IMR-90 (cell line): ENCODE results near the gene MLLT10. TPM values are rescaled to one million over a fixed set of nuclear protein-coding genes. Genes with fewer than 3 reads are reported as not detected.

ENCODE experiments used
- ATAC-seq: fragments of 200-7000 bp; cut with Tn5 transposase; 2 replicates; pipeline ENCODE4 v1.9.1; 2020; ENCODE audit warnings: low read depth, mild to moderate bottlenecking, moderate library complexity
- BruUV-seq: library from RNA; stranded (reverse); fragments of 400-500 nt; replicated peaks from 2 replicates; lab custom pipeline; 2021; lab: Mats Ljungman, UMichigan
- CTCF ChIA-PET: fragments of 300-600 bp; formaldehyde crosslinking; extraction: SDS; loops from one replicate; lab custom pipeline; 2021; ENCODE audit warnings: antibody characterized with exemption; lab: Yijun Ruan, JAX
- POLR2A ChIA-PET: fragments of 300-600 bp; sonication (Branson Sonifier 250); formaldehyde crosslinking; loops from one replicate; lab custom pipeline; 2022; ENCODE audit warnings: antibody characterized with exemption; ENCODE audit not compliant: unreplicated experiment; lab: Charles Lee
- DNase-seq: peaks from one replicate; pipeline ENCODE4 v3.0.0; 2013
- H2AFZ ChIP-seq: replicated peaks from 2 replicates; pipeline ENCODE3; 2013; ENCODE audit warnings: low read length, mild to moderate bottlenecking; ENCODE audit not compliant: poor library complexity
- H2AK5ac ChIP-seq: 2 replicates; pipeline ENCODE4 v1.6.1; 2013; ENCODE audit warnings: low read depth, low read length, inconsistent platforms
- H2AK9ac ChIP-seq: replicated peaks from 2 replicates; pipeline ENCODE3; 2013; ENCODE audit warnings: mild to moderate bottlenecking, low read depth, low read length, moderate library complexity; ENCODE audit not compliant: poor library complexity
- H2BK120ac ChIP-seq: 2 replicates; pipeline ENCODE4 v1.6.1; 2013; ENCODE audit warnings: low read depth, low read length, inconsistent platforms
- H2BK15ac ChIP-seq: 3 replicates; pipeline ENCODE4 v1.6.1; 2013; ENCODE audit warnings: low read depth, low read length, inconsistent platforms
- H2BK20ac ChIP-seq: 2 replicates; pipeline ENCODE4 v1.6.1; 2013; ENCODE audit warnings: low read depth, mild to moderate bottlenecking, inconsistent platforms, low read length, moderate library complexity
- H2BK5ac ChIP-seq: 2 replicates; pipeline ENCODE4 v1.6.1; 2013; ENCODE audit warnings: mild to moderate bottlenecking, low read depth, low read length, inconsistent platforms; ENCODE audit not compliant: poor library complexity, severe bottlenecking
- H3K14ac ChIP-seq: replicated peaks from 2 replicates; pipeline ENCODE4 v1.6.1; 2013; ENCODE audit warnings: low read depth, low read length, inconsistent platforms
- H3K18ac ChIP-seq: 2 replicates; pipeline ENCODE4 v1.6.1; 2013; ENCODE audit warnings: low read depth, low read length, control low read depth
- H3K23ac ChIP-seq: 2 replicates; pipeline ENCODE4 v1.6.1; 2013; ENCODE audit warnings: low read depth, low read length, inconsistent platforms
- H3K27ac ChIP-seq: 2 replicates; pipeline ENCODE4 v1.5.1; 2013; ENCODE audit warnings: mild to moderate bottlenecking, control low read depth, low read length; ENCODE audit not compliant: insufficient read depth
- H3K27me3 ChIP-seq: 2 replicates; pipeline ENCODE4 v1.6.1; 2013; ENCODE audit warnings: low read length; ENCODE audit not compliant: control insufficient read depth, insufficient read depth
- H3K36me3 ChIP-seq: 2 replicates; pipeline ENCODE4 v1.6.1; 2013; ENCODE audit warnings: low read length, mixed read lengths; ENCODE audit not compliant: control insufficient read depth, insufficient read depth
- H3K4ac ChIP-seq: 2 replicates; pipeline ENCODE4 v1.6.1; 2013; ENCODE audit warnings: low read depth, low read length, inconsistent platforms
- H3K4me1 ChIP-seq: 2 replicates; pipeline ENCODE4 v1.6.1; 2013; ENCODE audit warnings: low read length, mixed read lengths; ENCODE audit not compliant: control insufficient read depth, insufficient read depth
- H3K4me2 ChIP-seq: 2 replicates; pipeline ENCODE4 v1.6.1; 2013; ENCODE audit warnings: low read depth, mild to moderate bottlenecking, control low read depth, low read length, moderate library complexity
- H3K4me3 ChIP-seq: 2 replicates; pipeline ENCODE4 v1.5.1; 2013; ENCODE audit warnings: low read depth, mild to moderate bottlenecking, control low read depth, low read length, moderate library complexity; ENCODE audit not compliant: insufficient read depth
- H3K56ac ChIP-seq: 2 replicates; pipeline ENCODE4 v1.6.1; 2013; ENCODE audit warnings: low read length, inconsistent platforms; ENCODE audit not compliant: insufficient read depth; ENCODE audit errors: extremely low read depth
- H3K79me1 ChIP-seq, 2 experiments: 2 replicates each; pipeline ENCODE4 v1.6.1; 2013; ENCODE audit warnings: low read length in 2 of 2, inconsistent platforms in 1 of 2, low read depth in 1 of 2
- H3K9ac ChIP-seq: 2 replicates; pipeline ENCODE4 v1.6.1; 2013; ENCODE audit warnings: low read depth, low read length, control low read depth
- H3K9me1 ChIP-seq: 2 replicates; pipeline ENCODE4 v1.6.1; 2013; ENCODE audit warnings: low read length, inconsistent platforms; ENCODE audit not compliant: insufficient read depth
- H3K9me3 ChIP-seq: 2 replicates; pipeline ENCODE4 v1.6.1; 2013; ENCODE audit warnings: low read length; ENCODE audit not compliant: control insufficient read depth, insufficient read depth
- H4K20me1 ChIP-seq: 2 replicates; pipeline ENCODE4 v1.6.1; 2013; ENCODE audit warnings: low read length, inconsistent platforms; ENCODE audit not compliant: insufficient read depth
- H4K5ac ChIP-seq: 2 replicates; pipeline ENCODE4 v1.6.1; 2013; ENCODE audit warnings: mild to moderate bottlenecking, low read depth, low read length, control low read depth
- H4K8ac ChIP-seq, 2 experiments: 2 replicates each; pipeline ENCODE4 v1.6.1; 2013; ENCODE audit warnings: low read depth in 2 of 2, low read length in 2 of 2, control low read depth in 1 of 2, inconsistent platforms in 1 of 2
- H4K91ac ChIP-seq: 2 replicates; pipeline ENCODE4 v1.6.1; 2013; ENCODE audit warnings: low read depth, low read length, inconsistent platforms; ENCODE audit not compliant: insufficient read depth
- CEBPB ChIP-seq: IDR thresholded peaks from 2 replicates; pipeline ENCODE4 v1.6.1; 2012; ENCODE audit warnings: low read depth, low read length, improper control_type of control experiment
- CHD1 ChIP-seq: IDR thresholded peaks from 2 replicates; pipeline ENCODE4 v1.6.1; 2012; ENCODE audit warnings: low read depth, low read length, improper control_type of control experiment
- FOS ChIP-seq: fragments of 150-350 bp; IDR thresholded peaks from 2 replicates; pipeline ENCODE4 v1.6.1; 2016; ENCODE audit warnings: low read depth, low read length
- MAFK ChIP-seq: IDR thresholded peaks from 2 replicates; pipeline ENCODE4 v1.6.1; 2012; ENCODE audit warnings: low read depth, low read length, improper control_type of control experiment
- MXI1 ChIP-seq: IDR thresholded peaks from 2 replicates; pipeline ENCODE4 v1.6.1; 2012; ENCODE audit warnings: low read depth, mild to moderate bottlenecking, low read length, moderate library complexity, borderline replicate concordance
- NFE2L2 ChIP-seq: fragments of 150-350 bp; IDR thresholded peaks from 2 replicates; pipeline ENCODE4 v1.6.1; 2016; ENCODE audit warnings: low read depth, mild to moderate bottlenecking, low read length
- RCOR1 ChIP-seq: IDR thresholded peaks from 2 replicates; pipeline ENCODE4 v1.6.1; 2012; ENCODE audit warnings: mild to moderate bottlenecking, low read length, improper control_type of control experiment; ENCODE audit not compliant: insufficient replicate concordance
- whole genome bisulfite sequencing, 2 experiments: methylation state at CpG; one replicate each; pipeline versions ENCODE4 v1.1.5 to v1.1.7; 2013; ENCODE audit warnings: missing lambda C conversion rate in 2 of 2; ENCODE audit not compliant: insufficient read length in 1 of 2; ENCODE audit errors: extremely low coverage in 2 of 2; 5-methylcytosine and 5-hydroxymethylcytosine counted together
- dilution Hi-C: fragments of 300-500 bp; cut with HindIII; formaldehyde crosslinking; loops from one replicate; pipeline ENCODE4 v1.14.3; 2018; ENCODE audit warnings: low sequenced_read_pairs; ENCODE audit not compliant: unreplicated experiment
- in situ Hi-C: fragments of 300-500 bp; cut with MboI; formaldehyde crosslinking; loops from 3 replicates; pipeline ENCODE4 v1.14.3; 2019; ENCODE audit warnings: low sequenced_read_pairs, inconsistent platforms, mixed read lengths
- intact Hi-C: fragments of 100-400 bp; cut with micrococcal nuclease; formaldehyde crosslinking; loops from 2 replicates; pipeline ENCODE4 v1.10.0; 2022
- polyA plus RNA-seq, 3 experiments: library from polyadenylated mRNA; depleted of rRNA; stranded (reverse); fragments of >200 nt; gene quantifications; 2 replicates each; pipeline ENCODE4 v1.2.3, GENCODE V29; 2012; ENCODE audit warnings: low replicate concordance in 1 of 3
- total RNA-seq: library from RNA; depleted of rRNA; stranded (reverse); fragments of >200 nt; gene quantifications from 2 replicates; pipeline ENCODE4 v1.2.3, GENCODE V29; 2012
- TF ChIP-seq, protein P1 (sequence below): fragments of 150-350 bp; IDR thresholded peaks from 2 replicates; pipeline ENCODE4 v1.6.1; 2016; ENCODE audit warnings: low read depth, mild to moderate bottlenecking, low read length, moderate library complexity, borderline replicate concordance
- TF ChIP-seq, protein P2 (sequence below): conservative IDR thresholded peaks from 2 replicates; pipeline ENCODE4 v1.5.1; 2012; ENCODE audit warnings: mild to moderate bottlenecking, low read depth, low read length, improper control_type of control experiment

Gene MLLT10
- total and polyA plus RNA-seq, 2 of the 4 experiments (the other 2 are of a cell fraction) = 22.5 to 29.0 TPM

DNA sequence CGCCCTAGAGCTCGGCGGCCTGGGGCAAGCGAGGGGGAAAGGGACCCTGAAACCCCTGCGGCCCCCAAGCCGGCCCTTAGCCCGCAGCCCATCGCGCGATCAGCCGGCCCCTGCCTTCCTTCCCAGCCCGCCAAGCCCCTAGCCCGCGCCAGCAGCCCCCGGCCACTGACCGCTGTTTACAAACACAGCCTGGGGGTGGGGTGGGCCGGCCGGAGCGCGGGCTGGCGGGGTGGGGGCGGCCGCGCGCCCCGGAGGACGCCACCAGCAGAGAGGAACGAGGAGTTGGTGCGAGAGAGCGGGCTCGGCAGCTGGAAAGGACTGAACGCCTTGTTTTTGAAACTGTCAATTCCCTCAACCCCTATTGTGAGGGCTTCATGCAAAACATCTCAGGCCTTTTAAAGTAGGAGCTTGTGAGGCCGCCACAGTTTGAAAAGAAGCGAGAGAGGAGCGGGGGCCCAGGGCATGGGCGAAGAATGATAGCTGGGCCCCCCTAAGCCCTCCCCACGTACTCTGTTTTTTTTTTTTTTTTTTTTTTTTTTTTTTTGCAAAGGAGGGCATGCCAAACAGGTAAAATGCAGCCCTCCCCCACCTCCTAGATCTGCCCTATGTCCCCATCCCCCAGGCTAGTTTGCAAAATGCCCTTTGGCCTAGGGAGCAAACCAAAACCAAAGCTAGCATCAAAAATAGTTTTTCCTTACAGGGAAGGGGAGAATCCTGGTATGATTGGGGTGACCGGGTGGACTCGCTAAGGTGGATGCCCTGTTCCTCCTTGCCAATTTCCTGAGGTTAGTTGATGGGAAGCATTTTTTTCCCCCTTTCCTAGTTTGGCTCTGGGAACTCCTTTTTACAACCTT is 23.6 kb upstream of the MLLT10 start (continued):
- TF ChIP-seq, protein P1, sequence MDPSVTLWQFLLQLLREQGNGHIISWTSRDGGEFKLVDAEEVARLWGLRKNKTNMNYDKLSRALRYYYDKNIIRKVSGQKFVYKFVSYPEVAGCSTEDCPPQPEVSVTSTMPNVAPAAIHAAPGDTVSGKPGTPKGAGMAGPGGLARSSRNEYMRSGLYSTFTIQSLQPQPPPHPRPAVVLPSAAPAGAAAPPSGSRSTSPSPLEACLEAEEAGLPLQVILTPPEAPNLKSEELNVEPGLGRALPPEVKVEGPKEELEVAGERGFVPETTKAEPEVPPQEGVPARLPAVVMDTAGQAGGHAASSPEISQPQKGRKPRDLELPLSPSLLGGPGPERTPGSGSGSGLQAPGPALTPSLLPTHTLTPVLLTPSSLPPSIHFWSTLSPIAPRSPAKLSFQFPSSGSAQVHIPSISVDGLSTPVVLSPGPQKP = no peak
- no peak for TF ChIP-seq MXI1

DNA sequence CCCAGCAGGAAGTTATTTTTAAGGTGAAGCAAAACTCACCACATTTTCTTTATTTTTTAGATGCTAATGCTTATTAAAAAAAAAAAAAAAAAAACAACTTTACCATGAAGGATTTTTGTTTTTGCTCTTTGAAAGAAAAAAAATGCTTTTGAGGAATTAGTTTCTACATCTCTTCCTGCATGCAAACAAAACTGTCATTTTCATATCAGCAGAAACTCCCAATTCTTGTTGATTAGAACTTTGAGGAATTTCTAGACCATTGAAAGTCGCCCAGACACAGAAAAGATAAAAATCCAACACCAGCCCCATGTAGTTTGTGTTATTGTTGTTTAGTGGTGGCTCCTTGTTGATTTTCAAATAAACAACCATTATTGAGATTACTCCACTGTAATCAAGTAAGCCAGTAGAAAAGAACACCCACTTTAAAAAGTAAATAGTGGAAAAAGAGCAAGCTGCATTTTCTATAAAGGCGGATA is 22.9 kb upstream of the MLLT10 start:
- Histone ChIP-seq H3K4me3 (no peak overlapping the region), H3K23ac (no peak overlapping the region), H2AK5ac (no peak overlapping the region), H2AFZ (no peak overlapping the region), H3K4ac (no peak overlapping the region), H3K4me1 (peaks cover 7% of the 10 kb centered on the region; the same call in 1 of the 2 replicates), H3K27ac (no peak overlapping the region), H3K14ac (no peak overlapping the region), H2BK120ac (no peak overlapping the region), H2BK5ac (no peak overlapping the region), H4K5ac (no peak overlapping the region), H4K91ac (no peak overlapping the region), H3K36me3 (no peaks in the 10 kb centered on the region), H2BK15ac (no peak overlapping the region), H4K20me1 (no peaks in the 10 kb centered on the region), H3K79me1 (no peaks in the 10 kb centered on the region), H3K18ac (no peak overlapping the region), H3K27me3 (no peaks in the 10 kb centered on the region), H3K9me3 (no peaks in the 10 kb centered on the region), H2AK9ac (no peak overlapping the region), H3K9ac (no peak overlapping the region), H3K9me1 (no peaks in the 10 kb centered on the region), H3K4me2 (no peak overlapping the region; the same call in 1 of the 2 replicates), H4K8ac (no peak overlapping the region), H2BK20ac (no peak overlapping the region), H3K56ac (no peak overlapping the region)
- TF ChIP-seq MAFK (no peak), CHD1 (no peak), MXI1 (no peak), CEBPB (no peak), RCOR1 (no peak), NFE2L2 (no peak), FOS (no peak)
- TF ChIP-seq, protein P1 = no peak
- TF ChIP-seq, protein P2, sequence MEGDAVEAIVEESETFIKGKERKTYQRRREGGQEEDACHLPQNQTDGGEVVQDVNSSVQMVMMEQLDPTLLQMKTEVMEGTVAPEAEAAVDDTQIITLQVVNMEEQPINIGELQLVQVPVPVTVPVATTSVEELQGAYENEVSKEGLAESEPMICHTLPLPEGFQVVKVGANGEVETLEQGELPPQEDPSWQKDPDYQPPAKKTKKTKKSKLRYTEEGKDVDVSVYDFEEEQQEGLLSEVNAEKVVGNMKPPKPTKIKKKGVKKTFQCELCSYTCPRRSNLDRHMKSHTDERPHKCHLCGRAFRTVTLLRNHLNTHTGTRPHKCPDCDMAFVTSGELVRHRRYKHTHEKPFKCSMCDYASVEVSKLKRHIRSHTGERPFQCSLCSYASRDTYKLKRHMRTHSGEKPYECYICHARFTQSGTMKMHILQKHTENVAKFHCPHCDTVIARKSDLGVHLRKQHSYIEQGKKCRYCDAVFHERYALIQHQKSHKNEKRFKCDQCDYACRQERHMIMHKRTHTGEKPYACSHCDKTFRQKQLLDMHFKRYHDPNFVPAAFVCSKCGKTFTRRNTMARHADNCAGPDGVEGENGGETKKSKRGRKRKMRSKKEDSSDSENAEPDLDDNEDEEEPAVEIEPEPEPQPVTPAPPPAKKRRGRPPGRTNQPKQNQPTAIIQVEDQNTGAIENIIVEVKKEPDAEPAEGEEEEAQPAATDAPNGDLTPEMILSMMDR = no peak
- BruUV-seq = no TSS peak
- no CpG with 5 or more reads among the region's 2 CpGs for WGBS, 2 experiments
- dilution Hi-C loops (no loop called here), in situ Hi-C loops (loop anchor here (25.0 kb wide), 3 partner anchors 801 to 1101 kb away; partner anchors contain the start of genes BMI1 and COMMD3), intact Hi-C loops (loop anchor here (5.0 kb wide), 1 partner anchor 816 kb away; no protein-coding TSS in a partner anchor)
- CTCF ChIA-PET = no interaction called here
- no peak for DNase-seq
- POLR2A ChIA-PET = no interaction called here
- no peak for ATAC-seq
